Measurements from ENCODE around the gene E2F4.

The E2F4 gene

DNA sequence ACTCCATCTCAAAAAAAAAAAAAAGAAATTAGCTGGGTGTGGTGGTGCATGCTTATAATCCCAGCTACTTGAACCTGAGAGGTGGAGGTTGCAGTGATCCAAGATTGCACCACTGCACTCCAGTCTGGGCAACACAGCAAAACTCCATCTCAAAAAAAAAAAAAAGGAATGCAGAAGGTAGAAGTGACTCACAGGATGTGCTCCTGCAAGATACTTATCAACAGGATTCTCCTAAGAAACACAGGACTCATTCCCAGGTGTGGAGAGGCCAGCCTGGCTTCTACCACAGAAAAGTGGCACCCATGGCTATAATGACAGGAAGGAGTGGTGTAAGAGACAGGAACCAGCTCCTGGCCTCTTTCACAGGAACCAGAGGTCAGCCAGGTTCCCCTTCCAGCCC lies 20.8 kb downstream of the E2F4 start:
- no peak for DNase-seq

DNA sequence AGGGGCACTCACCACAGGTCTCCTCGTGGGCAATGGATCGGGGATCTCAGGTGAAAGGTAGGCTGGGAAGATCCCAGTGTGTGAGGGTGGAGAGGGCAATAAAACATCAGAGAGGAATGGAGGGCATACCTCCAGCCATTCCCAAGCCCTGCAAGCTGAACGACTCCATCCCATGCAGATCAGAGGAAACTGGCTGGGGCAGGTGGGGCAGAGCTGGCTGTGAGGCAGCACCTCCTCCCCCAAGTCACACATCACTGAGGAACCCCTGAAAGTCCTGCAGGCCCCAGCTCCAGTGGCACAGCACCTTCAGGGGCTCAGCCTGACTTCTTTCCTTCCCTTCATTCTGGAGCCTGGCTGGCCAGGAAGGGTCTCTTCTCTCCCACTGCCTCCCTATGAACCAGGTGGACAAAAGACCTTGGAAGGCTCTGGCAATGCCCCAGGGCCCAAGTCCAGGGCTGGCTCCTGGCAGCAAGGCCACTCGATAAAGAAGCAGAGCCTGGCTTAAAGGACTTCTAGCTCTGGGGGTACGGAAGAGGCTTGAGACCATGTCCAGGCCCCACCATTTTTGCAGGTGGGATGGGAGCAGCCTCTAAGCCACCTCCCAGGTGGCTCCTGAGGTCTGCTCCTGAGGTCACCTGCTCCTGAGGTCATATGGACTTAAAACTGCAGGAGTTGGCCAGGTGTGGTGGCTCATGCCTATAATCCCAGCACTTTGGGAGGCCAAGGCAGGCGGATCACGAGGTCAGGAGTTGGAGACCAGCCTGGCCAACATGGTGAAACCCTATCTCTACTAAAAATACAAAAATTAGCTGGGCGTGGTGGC lies 21.5 kb downstream of the E2F4 start:
- no peak for DNase-seq

DNA sequence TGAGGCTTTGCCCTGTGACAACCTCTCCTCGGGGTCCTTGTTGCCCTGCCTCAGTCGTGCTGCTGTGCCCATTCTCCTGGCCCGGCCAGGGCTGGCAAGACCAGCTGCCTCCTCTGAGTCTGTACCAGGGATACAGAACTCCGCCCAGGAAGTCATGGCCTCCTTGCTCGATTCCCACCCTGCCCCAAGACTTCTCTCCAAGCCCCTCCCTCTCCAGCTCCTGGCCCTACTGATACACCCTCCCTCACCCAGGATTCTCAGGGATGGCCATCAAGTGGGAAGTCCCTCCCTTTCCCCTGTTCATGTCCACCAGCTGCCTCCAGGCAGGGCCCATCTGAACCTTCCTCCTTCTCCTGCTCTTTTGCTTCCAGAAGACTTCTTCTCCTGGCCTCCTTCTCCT lies 23.8 kb downstream of the E2F4 start:
- no peak for DNase-seq

DNA sequence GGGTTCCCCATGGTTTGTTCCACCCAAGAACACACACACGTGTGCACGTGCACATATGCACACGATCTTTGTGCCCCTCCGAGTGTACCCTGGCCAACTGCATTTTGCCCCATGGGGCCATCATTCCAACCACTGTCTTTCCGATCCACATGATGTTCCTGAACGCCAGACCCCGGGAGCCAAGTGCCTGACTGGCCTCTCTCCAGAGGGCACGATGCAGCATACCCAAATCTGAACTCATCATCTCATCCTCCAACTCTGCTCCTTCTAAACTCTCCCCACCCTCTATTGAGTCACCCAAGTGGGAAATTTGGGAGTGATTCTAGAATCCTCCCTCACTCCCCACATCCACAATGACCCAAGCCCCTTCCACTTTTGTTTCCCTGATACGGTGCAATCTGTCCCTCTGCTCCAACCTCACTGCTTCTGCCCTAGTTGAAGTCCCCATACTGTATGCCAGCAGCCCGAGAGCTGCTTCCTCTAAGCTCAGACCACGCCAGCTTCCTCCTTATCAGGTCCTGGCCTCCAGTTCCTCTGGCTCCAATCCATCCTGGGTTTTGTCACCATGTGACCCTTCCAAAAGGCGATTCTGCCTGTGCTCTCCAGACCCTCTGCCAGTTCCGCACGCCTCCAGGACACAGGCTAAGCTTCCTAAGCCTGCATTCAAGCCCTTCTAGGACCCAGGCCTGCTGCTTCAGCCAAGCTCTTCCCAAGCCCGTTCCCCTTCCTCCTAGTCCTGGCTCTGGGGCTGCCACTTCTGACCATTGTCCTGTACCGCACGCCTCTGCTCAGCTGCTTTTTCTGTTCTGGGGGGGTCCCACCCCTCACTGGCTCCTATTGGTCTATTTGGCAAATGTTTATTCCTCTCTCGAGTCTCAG lies 24.9 kb downstream of the E2F4 start:
- DNase-seq = peak; percentile 65

DNA sequence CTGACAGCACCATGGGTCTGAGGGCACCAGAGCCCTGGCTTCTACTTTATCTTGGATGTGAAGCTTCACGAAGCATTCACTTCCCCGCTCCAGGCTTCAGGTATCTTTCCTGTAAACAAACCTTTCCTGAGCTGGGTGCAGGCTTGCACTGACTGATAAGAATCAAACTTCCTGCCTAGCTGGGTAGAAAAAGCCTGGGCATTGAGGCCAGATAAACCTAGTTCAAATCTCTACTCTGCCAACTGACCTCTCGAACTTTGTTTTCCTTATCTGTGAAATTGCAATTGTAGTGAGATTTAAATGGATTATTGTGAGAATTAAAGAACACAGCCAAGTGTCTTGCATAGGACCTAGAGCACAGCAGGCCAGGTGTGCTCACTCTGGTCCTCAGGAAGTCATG lies 32.0 kb downstream of the E2F4 start:
- DNase-seq = no peak

DNA sequence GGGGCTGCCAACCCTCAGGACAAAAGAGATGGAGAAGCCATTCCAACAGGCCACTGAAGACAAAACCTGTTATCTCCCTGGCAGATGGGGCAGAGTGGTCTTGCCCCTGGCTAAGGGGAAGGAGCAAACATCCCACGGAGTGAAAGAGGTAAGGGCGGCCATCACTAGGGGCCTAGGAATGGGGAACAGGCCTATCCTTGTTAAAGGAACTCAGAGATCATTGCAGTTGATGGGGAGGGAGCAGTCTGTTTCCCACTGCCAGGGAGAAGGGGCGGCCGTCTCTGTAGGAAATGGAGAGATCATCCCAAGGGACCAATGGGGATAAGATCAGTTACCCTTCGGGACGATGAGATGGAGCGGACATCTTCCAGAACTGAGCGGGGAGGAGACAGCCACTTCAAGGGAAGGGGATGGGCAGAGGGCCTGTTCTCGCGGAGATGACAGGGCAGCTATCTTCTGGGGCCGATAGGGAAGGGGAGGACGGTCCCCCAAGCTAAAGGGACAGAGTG lies 34.4 kb downstream of the E2F4 start:
- DNase-seq = no peak

DNA sequence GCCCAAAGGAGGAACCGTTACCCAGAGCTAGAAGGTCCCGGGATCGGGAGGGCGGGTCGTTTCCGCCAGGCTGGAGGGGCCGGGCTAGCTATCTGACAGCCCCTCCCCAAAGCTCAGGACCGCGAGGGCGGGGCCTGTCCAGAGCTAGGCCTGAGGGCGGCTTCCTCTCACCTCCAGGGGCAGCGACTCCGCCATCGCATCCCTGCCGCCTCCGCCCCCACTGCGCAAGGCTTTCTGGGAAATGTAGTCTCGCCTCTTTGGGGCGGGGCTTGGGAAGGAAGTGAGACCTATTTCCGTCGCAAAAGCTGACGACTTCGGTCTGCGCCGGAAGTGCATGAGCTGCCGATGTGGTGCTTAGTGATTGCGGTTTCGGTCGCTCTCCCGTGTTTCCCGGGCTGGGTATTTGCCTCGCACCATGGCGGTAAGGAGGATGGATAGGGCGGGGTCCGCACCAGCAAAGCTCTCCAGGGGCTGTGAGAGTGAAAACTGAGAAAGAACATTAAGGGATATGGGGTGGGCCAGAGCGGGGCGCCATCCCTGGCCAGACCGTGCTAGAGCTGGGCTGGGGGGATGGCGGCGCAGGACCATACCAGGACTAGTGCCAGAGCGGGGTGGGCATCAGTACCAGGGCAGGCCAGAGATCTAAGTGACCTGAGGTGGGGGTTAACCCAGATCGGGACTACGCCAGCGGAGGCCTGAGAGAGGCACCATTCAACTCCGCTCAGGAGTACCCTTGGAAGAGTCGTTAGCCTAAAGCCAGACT lies 35.0 kb downstream of the E2F4 start, which contains the start of gene TMEM208:
Gene TMEM208, plus strand, starts transcription at position 327 of the 763 bp plus-strand sequence. Its CDS starts 89 bp downstream, at position 416.
- peak; percentile 99 for DNase-seq

DNA sequence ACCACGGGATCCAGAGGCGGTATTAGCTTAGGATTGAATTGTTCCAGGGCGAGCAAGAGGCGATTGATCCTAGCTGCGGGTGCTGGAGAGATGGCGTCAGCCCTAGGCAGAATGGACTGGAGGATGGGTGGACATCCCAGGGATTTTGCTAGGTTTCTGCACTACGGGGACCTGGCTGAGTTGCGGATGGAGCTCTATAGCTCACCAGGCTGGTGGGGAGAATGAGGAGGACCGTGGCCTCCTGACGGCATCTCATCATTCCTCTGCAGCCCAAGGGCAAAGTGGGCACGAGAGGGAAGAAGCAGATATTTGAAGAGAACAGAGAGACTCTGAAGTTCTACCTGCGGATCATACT lies 35.6 kb downstream of the E2F4 start:
- DNase-seq = no peak

DNA sequence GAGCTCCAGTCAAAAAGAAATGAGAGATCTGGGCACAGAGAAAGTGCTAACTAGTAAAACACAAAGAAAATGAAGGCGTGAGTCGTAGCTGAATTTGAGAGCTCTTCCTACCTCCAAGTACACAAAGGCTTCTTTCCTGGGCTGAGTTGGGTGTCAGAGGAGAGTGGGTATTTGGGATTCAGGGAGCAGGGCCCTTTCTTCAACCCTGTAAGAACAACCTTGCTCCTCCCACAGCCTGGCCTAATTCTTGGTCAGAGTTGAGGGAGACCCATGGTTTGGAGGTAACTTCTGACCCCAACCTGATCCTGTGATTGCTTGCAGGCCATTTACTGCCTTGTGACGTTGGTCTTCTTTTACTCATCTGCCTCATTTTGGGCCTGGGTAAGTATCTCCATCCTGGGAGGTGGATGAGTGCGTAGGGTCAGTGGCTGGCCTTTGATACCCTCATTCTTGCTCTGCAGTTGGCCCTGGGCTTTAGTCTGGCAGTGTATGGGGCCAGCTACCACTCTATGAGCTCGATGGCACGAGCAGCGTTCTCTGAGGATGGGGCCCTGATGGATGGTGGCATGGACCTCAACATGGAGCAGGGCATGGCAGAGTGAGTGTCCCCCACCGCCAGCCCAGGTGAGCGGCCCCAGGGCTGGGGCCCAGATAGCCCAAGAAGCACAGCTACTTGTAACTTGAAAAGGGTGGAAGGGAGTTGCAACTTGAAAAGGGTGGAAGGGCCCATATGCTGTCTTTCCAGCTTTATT lies 36.3 kb downstream of the E2F4 start:
- no peak for DNase-seq

DNA sequence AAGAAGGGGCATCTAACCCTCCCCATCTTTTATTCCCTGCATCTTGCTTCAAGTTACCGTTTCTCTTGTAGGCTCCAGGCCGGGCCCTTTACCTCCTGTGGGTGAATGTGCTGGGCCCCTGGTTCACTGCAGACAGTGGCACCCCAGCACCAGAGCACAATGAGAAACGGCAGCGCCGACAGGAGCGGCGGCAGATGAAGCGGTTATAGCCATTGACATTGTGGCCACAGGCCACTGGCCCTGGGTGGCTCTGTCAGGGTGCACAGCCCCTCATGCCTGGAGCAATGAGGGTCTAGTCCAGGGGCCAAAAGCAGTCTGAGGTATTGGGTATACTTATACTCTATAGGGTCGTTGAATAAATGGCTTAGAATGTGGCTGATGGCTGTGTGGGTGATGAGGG lies 37.0 kb downstream of the E2F4 start:
- DNase-seq = no peak

DNA sequence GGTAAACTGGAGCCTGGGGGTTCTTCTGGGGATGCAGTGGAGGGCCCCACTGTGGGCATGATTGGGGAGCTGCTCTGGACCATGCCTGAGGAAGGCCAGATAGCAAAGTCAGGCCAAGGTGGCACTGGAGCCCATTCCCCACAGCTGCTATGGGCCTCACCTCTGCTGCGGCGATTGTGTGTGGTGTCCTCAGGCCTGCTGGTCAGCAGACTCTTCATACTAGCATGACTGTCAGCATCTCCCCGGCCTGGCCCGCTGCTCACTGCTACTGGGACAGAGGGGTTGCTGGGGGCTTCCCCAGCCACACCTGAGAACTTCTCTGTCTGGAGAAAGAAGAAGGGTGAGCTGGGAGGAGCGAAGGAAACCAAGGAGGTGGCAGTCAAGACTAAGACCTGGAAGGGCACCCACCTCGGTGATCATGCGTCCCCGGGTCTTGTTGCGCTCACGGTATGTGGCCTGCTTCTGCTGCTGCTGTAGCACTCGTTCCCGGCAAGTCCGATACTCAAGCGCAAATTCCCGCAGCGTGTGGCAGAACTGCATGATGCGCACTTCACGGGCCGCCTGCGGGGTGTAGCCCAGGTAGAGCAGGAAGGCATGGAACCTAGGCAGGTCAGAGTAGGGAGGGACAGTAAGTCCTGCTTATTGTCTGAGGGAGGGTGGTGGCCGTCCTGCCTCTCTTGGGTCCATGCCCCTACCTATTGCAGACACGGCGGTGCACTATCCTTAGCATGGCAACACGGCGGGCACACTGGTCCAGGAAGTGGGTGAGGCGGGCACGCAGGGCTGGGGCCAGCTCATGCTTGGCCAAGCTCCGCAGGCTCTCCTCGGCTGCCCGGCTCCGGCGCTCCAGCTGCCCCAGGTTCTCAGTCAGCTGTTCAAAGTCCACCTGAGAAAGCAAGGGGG lies 38.2 kb downstream of the E2F4 start:
- no peak for DNase-seq

DNA sequence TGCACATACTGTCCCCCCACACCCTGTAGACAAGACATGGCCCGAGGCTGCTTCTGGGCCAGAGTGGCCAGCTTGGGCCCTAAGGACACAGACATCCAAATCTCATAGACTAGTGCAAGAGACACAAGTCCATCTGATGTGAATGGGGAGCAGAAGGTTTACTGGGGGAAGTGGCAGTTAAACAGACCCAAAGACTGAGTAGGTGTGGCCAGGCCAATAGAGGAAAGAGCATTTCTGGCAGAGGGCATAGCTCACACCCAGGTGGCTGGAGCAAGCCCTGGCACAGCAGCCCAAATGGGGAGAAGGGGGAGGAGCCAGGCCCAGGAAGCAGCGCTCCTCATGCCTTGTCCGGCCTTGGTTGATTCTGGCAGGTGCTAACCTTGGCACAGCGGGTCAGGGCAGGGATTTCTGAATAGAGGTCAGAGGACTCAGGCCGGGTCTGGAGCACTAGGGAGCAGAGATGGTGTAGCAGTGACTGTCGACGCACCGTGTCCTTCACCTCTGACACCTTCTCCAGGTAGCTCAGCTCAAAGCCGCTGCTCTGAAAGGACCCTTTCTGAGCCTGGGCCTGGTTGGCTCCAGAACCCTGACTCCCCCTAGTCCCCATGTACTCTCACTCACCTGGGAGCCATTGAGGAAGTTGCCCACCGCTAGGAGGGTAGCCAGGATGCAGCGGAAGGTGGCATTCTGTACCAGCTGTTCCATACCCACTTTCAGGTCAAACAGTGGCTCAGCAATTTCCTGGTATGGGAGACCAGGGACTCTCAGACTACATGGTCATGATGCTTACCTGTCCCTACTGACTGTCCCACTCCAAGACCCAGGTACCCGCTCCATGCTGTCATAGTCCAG lies 39.1 kb downstream of the E2F4 start:
- DNase-seq = no peak

DNA sequence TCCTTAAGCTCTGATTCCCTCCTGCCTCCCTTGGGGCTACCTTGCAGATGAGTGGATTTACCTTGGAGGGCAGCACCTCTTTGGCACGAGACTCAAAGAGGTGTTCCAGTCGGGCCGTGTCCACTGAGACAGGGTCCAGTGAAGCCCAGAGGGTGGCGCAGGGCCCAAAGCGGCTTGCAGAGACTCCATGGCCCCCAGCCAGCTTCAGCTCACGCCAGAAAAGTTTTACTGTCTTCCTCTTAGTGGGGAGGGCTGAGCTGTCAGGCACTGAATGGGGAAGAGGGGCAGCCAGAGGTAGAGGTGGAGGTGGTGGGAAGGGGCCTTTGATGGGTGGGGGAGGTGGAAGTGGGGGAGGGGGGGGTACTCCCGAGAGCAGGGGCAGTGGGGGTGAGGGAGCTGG lies 41.6 kb downstream of the E2F4 start:
- no peak for DNase-seq

DNA sequence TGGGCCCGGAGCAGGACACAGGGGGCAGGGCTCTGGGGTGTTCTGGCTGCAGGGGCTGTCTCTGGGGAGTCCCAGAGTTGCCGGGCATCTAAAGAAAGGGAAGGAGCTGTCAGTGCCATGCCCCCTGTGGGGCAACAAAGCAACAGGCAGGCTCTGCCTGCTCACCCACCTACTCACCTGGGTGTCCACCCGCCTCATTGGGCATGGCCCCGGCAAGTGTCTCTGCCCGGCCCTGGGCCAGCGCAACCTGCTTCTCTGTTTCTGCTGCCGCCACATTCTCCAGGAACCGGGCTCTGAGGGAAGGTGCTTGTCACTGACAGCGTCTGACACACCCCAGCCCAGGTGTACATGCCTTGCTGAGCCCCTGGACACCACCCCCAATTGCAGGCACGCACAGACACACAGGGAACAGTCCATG lies 42.2 kb downstream of the E2F4 start:
- no peak for DNase-seq

DNA sequence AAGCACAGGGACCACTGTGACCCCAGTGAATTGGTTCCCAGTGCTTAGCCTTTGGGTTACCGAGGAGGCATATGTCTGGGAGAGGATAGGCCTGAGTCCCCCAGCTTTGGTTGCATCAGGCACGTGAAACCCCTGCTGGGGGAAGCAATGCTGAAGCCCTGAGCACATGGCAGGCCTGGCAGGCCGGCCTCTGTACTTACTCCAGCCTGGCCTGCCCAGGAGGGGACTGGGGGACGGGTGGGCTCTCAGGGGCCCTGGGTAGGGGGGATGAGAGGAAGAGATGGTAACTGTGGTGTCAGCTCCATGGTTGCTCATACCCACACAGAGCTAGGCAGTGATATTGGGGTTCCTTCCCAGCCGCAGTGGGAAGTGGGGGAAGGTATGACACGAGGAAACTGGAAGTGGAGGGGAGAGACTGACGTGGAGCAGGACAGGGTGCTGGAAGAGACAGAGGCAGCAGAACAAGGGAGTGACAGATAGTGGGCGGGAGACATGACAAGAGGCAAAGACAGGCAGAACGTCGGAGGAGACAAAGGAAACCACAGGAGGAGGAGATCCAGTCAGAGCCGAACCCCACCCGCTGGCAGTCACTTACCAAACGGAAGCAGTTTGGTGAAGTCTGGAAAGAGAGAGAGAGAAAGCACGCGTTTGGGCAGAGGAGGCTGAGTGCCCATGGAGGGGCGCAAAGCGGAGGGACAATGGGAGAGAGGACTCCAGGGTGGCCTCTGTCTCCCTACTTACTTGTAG lies 44.0 kb downstream of the E2F4 start:
- peak; percentile 52 for DNase-seq

DNA sequence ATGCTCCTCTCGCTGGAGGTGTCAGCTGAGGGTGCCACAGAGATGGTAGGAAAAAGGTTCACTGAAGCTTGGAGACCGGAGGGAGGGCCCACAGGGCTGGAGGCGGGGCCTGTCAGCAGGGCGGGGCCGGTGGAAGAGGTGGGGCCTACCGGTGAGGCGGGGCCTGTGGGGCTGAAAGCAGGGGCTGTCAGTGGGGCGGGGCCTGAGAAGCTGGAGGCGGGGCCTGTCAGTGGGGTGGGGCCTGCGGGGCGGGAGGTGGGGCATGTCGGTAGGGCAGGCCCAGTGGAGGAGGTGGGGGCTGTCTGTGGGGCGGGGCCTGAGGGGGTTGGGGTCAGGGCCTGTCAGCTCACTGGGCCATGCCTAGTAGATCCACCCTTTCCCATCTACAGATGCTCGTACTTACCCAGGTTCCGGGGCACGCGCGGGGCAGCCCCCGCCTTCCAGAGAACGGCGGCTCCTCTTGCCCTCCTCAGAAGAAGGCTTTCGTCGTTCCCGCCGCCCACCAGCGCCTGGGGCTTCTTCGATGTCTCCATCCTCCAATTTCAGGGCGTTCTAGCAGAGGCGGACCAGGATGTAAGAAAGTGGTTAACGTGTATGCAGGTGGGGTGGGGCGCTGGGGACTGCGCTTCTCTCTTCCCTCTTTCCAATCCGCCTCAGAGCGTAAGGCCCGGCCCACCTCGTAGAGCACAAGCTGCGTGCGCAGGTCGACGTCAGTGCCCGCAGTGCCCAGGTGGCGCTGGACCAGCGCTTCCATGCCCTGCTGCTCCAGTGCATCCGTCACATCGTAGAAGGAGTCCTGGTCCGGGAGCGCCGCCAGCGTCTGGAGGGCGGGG lies 44.8 kb downstream of the E2F4 start:
- peak; percentile 75 for DNase-seq

DNA sequence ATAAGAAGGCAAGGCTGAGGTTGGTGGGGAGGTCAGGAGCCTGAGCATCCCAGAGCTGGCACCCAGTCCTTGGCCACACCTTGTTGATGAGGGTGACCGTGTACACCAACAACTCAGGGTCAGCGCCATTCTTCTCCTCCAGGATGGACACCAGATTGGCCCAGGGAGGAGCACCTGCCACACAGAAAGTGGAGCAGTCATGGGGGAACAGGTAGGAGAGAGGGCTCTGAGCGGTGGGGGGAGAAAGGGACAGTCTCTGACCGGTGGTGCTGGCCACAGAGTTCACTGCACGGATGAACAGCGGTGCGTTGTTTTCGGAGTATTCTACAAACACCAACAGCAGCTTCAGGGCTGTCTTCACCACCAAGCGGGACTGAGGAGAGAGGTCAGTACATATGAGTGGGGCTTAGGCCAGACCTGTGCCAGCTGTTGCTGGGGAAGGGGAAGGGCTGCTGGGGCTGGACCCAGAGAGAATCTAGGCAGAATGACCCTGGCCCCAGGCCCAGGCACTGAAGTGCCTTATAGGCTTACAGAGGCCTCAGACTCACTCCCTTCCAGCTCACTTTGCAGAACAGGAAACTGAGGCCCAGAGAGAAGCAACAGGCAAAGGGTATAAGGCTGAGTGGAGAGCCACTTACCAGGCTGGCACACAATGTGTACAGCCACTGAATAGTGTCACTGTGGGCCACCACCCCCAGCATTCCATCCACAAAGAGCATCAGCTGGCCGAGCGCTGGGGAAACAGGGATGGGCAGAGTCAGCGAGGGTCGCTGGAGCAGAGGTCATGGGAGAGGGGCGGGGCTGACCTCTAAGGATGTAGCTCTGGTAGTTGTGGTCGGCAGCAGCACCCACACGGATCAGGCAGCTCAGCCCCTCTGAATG lies 45.7 kb downstream of the E2F4 start:
- DNase-seq = no peak

DNA sequence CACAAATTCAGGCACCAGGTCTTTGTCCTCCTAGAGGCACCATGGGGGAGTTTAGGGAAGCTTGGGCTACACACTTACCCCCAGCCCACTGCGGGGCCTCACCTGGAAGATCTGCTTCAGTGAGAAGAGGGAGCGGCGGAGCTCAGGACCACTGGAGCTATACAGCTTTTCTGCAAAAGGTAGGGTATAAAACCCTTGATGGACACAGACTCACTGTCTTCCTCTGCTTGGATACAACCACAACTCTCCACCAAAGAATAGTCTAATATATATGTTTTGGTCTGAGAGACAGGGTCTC lies 46.3 kb downstream of the E2F4 start:
- DNase-seq = no peak

All from inflammatory macrophage treated with lipopolysaccharide for 4 hours (primary cell).